NCI-H1048 (cell line): Measurements from ENCODE around the gene RANBP3.
"Not testable (repeated sequence)": the region's sequence is repeated elsewhere in the genome, so short reads cannot be mapped to it uniquely, and the experiment has no call there.

Experiments used
- DNase-seq: peaks from one replicate; lab custom pipeline; 2025; lab: John Stamatoyannopoulos, UW

The RANBP3 gene

DNA sequence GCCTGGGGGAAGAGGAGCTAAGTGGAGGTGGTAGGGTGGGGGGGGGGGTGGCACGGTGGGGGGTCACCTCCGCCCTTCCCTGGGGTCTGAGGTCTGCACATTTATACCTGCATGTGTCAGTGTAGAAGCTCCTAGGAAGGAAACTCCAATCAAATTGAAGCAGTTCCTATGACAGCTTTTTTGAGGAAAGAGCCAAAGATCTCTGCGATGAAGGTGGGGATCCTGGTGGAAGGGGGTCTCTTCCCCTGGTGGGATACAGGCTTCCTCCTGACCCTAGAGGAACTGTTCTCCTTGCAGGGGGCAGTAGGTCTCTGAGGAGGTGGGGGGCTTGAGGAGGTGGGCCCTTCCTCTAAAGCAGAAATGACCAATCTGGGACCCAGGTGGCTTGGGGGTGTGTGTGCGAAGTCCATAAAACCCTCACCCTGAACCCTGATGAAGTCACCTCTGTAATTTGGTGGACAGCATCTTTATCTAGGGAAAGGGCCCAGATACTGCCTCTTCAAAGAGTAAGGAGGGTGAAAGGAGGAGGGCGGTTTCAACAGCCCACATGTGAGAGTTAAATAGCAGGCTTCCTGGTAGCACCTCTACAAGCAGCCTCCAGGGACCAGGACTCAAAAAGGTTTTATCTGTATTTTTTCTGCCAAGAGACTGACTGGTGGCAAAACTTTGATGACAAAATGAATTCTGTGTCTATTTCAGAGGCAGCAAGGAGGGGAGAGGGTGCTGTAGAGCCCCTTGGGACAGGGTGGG is 12.9 kb downstream of the RANBP3 start:
- DNase-seq = no peak

GRCh38 chr19:5963855-5964254 is 14.1 kb downstream of the RANBP3 start:
- no peak for DNase-seq

DNA sequence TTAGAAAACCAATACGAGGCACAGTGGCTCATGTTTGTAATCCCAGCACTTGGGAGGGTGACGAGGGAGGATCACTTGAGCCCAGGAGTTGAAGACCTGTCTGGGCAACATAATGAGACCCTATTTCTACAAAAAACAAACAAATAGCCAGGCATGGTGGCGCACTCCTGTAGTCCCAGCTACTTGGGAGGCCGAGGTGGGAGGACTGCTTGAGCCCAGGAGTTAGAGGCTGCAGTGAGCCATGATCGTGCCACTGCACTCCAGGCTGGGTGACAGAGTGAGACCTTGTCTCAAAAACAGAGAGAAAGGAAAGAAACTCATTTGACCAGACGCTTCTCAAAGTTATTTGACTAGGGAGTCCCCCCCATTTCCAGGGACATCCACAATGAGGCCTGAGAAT is 14.7 kb downstream of the RANBP3 start:
- not testable (repeated sequence) for DNase-seq

- DNase-seq = no peak
These were observed 15.7 kb downstream of the RANBP3 start for GRCh38 chr19:5961969-5962945.

- not testable (repeated sequence) for DNase-seq
These were observed 16.3 kb downstream of the RANBP3 start for GRCh38 chr19:5961641-5961968.

DNA sequence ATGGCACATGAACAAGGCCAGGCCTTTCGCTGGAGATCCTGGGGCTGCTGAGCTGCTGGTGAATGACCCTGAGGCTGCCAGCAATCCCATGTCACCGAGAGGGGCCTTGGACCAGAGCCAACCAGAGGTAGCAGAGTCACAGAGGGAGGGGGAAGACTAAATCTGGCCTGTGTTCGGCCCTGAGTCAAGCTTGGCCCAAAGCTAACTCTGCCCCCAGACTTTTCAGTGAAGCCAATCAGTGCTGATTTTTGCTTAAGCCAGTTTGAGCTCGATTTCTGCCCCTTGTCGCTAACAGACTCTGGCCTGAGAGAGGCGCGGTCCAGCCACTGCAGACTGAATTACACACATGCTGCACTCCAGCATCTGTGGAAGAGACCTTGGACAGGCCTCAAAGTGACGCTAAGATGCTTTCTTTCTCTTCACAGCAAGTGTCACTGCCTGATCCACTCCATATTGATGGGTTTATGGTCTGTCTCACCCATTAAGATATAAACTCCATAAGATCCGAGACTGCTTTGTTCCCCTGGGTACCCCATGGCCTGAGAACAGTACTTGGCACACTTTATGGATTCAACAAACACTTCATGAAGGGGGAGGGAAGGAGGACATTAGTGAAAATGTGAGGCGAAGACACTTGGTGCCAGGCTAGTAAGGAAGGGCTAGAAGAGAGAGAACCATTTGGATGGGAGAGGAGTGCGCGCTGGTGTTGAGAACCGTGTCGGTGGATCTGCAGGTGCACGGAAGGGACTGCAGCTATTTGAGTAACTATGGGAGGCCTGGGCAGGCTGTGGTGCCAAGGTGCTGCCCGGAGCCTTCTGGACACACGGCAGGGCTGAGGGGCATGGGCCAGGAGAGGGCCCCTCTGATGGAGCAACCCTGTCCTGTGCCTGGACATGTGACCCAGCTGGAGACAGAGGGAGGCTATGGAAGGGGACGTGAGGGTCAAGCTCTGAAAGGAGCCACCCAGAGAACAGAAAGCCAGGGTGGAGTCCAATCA is 17.6 kb downstream of the RANBP3 start:
- no peak for DNase-seq

GRCh38 chr19:5959260-5960004 is 18.5 kb downstream of the RANBP3 start:
- DNase-seq = no peak

DNA sequence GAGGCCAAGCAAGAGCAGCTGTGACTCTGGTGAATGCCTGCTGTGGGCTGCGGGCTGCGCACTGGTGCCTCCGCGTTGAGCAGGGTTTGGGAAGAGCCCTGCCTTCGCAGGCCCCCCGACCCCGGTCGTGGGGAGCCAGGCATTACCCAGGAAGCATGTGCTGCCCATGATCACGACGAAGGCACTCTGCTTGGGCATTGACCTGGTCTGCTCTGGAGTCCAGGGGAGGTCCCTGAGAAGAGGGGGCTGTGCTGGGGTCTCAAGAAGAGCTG is 19.2 kb downstream of the RANBP3 start:
- no peak for DNase-seq

DNA sequence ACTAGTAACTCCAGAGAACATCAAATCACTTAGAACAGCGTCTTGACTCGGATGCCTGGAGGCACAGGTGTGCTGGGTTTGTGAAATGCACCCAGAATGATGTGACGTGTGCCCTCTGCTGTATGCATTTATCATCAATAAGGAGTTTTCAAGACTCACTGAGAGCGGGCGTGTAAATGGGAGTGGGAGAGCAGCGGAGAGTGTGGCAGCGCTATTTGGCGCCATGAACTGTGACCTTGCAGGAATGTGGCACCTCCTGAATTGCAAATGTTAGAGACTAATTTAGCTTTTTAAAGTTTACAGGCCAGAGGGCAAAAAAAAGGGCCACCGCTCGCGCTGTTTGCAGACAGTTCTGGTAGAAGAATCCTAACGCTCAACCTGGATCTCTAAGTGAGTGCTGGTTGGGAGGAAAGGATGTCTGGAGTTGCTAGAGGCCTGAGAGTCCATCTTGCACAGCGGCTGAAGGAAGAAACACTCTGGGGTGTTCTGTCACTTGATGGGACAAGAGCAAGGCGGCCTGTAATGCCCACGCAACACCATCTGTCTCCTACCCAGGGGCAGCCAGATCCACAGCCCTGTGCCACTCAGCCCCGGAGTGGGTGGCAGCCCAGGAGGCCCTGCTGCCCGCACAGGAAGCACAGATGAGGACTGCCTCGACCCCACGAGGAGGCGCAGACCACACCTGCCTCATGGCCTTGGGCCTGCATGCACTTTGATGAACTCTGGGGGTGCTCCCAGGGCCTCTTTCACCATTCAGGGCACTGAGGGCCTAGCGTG is 19.7 kb downstream of the RANBP3 start:
- DNase-seq = no peak

DNA sequence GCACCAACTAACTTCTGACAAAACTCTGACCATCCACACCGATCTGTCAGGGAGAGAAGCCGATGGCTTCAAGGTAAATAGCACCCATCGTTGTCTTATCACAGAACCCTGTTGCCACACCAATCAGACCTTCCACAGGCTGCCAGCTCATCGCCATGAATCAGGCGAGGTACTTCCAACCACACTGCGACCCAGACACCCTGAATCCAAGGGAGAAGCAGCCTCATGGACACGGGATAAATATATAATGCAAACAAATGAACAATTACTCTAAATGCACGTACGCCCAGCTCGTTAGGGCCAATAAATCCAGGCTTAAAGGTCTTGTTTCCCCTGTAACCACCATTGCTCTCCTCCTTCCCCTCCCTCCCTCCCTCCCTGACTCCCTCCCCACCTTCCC is 20.8 kb downstream of the RANBP3 start:
- DNase-seq = no peak

- no peak for DNase-seq
These were observed 21.2 kb downstream of the RANBP3 start for GRCh38 chr19:5956728-5957127.

- DNase-seq = no peak
These were observed 21.6 kb downstream of the RANBP3 start for GRCh38 chr19:5956323-5956722.

DNA sequence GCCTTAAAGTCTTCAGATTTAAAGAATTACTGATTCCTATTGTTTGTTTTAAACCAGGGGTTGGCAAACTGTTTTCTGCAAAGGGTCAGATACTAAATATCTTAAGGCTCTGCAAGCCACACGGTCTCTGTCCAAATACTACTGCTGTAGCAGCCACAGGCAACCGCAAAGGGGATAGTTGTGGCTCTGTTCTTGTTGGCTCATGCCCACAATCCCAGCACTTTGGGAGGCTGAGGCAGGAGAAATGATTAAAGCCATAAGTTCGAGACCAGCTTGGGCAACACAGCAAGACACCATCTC is 22.4 kb downstream of the RANBP3 start:
- no peak for DNase-seq

DNA sequence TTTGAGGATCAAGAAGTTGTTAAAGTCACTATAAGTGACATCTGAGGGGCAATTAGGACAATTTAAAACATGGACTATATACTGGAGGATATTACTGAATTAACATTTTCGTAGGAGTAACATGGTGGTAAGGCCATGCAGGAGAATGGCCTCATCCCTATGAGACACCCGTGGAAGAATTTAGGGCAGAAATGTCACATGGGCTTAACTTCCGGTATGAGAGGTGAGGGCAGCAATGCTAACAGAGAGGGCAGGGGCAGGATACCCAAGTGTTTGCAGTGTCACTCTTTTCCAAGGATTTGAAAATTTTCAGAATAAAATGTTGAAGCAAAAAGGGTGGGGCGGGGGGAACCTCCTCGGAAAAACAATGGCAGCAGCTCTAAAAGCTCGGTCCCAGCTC is 23.6 kb downstream of the RANBP3 start:
- DNase-seq = no peak

GRCh38 chr19:5953680-5954213 is 24.2 kb downstream of the RANBP3 start:
- DNase-seq = no peak

- DNase-seq = no peak
These were observed 24.8 kb downstream of the RANBP3 start for GRCh38 chr19:5953030-5953589.

DNA sequence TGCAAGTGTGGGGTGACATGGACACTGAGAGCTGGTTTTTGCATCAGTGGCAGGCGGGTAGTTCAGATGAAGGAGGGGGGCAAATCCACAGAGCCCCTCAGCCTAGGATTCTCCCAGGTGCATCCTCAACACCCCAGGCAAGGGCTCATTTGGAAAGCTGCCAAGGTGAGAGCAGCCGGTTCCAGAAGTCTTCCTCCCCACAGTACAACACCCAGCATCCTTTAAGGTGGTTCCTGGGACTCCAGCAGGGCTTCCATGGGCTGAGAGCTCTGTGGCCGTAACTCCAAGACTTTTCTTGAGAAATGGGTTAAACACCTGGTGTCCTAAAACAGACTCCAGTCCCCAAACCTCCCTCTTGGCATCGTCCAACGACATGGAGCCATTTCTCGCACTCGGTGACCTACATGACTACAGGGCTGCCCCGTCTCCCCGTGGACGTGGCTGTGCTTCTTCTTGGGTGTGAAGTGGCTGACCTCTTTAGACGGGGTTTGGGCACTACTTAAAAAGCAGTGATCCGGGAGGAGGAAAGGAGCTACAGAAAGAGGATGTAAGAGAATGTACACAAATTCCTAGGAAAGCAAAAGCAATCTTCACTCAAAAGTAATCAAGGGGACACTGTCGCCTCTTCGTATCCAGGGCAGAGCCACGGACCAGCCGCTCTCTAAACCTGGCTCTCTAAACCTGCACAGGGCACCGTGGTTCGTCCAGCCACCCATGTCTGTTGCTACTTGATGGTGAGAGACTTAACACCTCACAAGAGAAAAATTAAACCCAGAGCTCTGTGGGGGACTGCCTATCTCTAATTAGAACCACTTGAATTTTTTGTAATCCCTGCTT is 25.5 kb downstream of the RANBP3 start:
- no peak for DNase-seq

DNA sequence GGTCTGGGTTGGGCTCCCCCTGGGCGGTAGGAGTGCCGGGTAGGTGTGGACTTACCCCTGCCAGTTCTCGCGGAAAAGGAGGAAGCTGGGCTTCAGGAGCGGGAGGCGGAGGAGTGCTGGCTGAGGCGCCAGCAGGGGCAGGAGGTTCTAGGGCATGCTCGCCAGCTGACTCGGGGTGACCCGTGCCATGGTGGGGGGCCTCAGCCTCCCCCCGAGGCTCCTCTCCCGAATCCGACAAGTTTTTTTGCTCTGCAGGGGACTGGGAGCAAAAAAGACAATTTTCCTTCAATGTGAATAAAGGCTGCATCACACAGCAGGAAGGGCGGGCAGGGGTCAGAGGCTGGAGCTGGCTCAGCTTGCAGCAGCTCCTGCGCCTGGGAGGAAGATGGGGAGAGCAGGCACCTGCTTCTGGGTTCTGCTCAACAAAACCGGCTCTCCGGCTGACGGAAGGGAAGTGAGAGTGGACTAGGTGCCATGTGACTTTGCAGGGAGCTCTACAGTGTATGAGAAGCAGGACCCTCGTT is 26.5 kb downstream of the RANBP3 start:
- no peak for DNase-seq

- no peak for DNase-seq
These were observed 27.2 kb downstream of the RANBP3 start for GRCh38 chr19:5950741-5951140.
